T-helper 22 cell (primary cell): Measurements from ENCODE around the gene LILRB2.
A peak's percentile ranks its signal among the peaks of the same experiment; 100 is the strongest.
"Not testable (repeated sequence)": the region's sequence is repeated elsewhere in the genome, so short reads cannot be mapped to it uniquely, and the experiment has no call there.

ENCODE experiments used
- DNase-seq: peaks from one replicate; pipeline ENCODE4 v3.0.0-alpha.2; 2020; ENCODE audit warnings: low read depth

The LILRB2 gene

GRCh38 chr19:54272181-54272580, 8.7 kb downstream of the LILRB2 start:
- not testable (repeated sequence) for DNase-seq

- DNase-seq: not testable (repeated sequence)
Observed at GRCh38 chr19:54271587-54271986, 9.3 kb downstream of the LILRB2 start.

- DNase-seq: no peak
Observed at GRCh38 chr19:54271106-54271505, 9.8 kb downstream of the LILRB2 start.

- no peak for DNase-seq
Observed at GRCh38 chr19:54268936-54269335, 12.0 kb downstream of the LILRB2 start.

GRCh38 chr19:54266133-54266532, 14.8 kb downstream of the LILRB2 start:
- peak; percentile 11 for DNase-seq

- DNase-seq: no peak
Observed at GRCh38 chr19:54262470-54262869, 18.4 kb downstream of the LILRB2 start.

GRCh38 chr19:54262066-54262465, 18.8 kb downstream of the LILRB2 start:
- no peak for DNase-seq

GRCh38 chr19:54257116-54257480, 23.8 kb downstream of the LILRB2 start, which contains the start of gene LILRB5:
LILRB5 (minus strand) TSS chr19:54257273; CDS start chr19:54257193, 80 bp downstream.
- no peak for DNase-seq

- DNase-seq: no peak
Observed at GRCh38 chr19:54256250-54257115, 24.4 kb downstream of the LILRB2 start.

GRCh38 chr19:54255105-54255775, 25.7 kb downstream of the LILRB2 start:
- no peak for DNase-seq

GRCh38 chr19:54254195-54254906, 26.6 kb downstream of the LILRB2 start:
- no peak for DNase-seq

GRCh38 chr19:54253331-54254194, 27.3 kb downstream of the LILRB2 start:
- no peak for DNase-seq

GRCh38 chr19:54252845-54253244, 28.1 kb downstream of the LILRB2 start:
- no peak for DNase-seq

GRCh38 chr19:54252243-54252642, 28.7 kb downstream of the LILRB2 start:
- DNase-seq: no peak

- no peak for DNase-seq
Observed at GRCh38 chr19:54248016-54248601, 32.8 kb downstream of the LILRB2 start.

GRCh38 chr19:54247106-54247930, 33.6 kb downstream of the LILRB2 start:
- no peak for DNase-seq

- DNase-seq: no peak
Observed at GRCh38 chr19:54245936-54246335, 35.0 kb downstream of the LILRB2 start.

- not testable (repeated sequence) for DNase-seq
Observed at GRCh38 chr19:54243809-54244208, 37.1 kb downstream of the LILRB2 start.

- DNase-seq: not testable (repeated sequence)
Observed at GRCh38 chr19:54242646-54243045, 38.3 kb downstream of the LILRB2 start, which contains the start of gene LILRA6. LILRA6 (minus strand) TSS chr19:54242790.

- not testable (repeated sequence) for DNase-seq
Observed at GRCh38 chr19:54242234-54242633, 38.7 kb downstream of the LILRB2 start.
